ENCODE measurements around the gene CELA2B. TPM values are rescaled to one million over a fixed set of nuclear protein-coding genes. Genes with fewer than 3 reads are reported as not detected.
"Not testable (repeated sequence)": the region's sequence is repeated elsewhere in the genome, so short reads cannot be mapped to it uniquely, and the experiment has no call there.

CELA2B gene
- total and polyA plus RNA-seq, 9 donors = 0.33 to 0.46 (median 0.36) TPM; not detected in 6

DNA sequence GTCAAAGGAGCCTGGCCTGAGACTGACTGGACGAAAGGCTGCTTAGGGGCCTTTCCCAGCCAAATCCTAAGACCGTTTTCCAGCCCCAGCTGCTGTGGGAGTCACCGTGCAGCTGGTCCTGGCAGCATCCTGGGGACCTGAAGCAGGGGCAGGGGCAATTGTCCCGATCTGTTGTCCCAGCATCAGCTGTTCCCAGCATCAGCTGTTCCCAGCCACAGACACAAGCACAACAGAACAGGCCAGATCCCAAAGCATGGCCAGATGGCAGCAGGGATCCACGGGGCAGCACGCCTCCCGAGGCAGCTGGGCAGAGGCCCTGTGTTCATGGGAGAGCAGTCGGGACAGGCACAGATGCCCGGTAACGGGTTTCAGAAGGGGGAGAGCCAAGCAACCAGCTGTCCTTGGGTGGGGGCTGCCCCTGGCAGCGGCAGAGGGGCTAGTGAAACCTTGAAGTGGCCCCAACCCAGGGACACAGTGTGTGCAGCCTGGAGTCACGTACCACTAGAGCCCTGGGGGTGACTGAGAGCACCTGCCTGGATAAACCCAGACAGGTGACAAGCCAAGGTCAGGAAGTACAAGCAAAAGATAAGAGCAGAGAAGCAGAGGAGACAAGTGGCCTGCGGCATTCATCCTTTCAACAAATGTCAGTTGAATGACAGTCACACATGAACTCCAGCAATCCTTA is 13.3 kb downstream of the CELA2B start:
- TF ChIP-seq EP300 (IDR thresholded peaks at IDR 0.05) = no peak
- TF ChIP-seq POLR2A (IDR thresholded peaks at IDR 0.05) = no peak
- TF ChIP-seq, protein P1, sequence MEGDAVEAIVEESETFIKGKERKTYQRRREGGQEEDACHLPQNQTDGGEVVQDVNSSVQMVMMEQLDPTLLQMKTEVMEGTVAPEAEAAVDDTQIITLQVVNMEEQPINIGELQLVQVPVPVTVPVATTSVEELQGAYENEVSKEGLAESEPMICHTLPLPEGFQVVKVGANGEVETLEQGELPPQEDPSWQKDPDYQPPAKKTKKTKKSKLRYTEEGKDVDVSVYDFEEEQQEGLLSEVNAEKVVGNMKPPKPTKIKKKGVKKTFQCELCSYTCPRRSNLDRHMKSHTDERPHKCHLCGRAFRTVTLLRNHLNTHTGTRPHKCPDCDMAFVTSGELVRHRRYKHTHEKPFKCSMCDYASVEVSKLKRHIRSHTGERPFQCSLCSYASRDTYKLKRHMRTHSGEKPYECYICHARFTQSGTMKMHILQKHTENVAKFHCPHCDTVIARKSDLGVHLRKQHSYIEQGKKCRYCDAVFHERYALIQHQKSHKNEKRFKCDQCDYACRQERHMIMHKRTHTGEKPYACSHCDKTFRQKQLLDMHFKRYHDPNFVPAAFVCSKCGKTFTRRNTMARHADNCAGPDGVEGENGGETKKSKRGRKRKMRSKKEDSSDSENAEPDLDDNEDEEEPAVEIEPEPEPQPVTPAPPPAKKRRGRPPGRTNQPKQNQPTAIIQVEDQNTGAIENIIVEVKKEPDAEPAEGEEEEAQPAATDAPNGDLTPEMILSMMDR (IDR thresholded peaks at IDR 0.05) = no peak
- no peak for DNase-seq
- Histone ChIP-seq H3K4me1 (ENCODE audit: insufficient read depth) (no peaks in the 10 kb centered on the region), H3K4me3 (no peak overlapping the region), H3K27me3 (no peaks in the 10 kb centered on the region), H3K9me3 (no peaks in the 10 kb centered on the region), H3K27ac (no peak overlapping the region), H3K36me3 (peaks cover 2% of the 10 kb centered on the region)
- intact Hi-C loops (cut with DNase I) = no loop called here
- WGBS, 3 donors = 74 to 90% (median 80%) methylated on average over 11 to 13 of the region's 13 CpGs

DNA sequence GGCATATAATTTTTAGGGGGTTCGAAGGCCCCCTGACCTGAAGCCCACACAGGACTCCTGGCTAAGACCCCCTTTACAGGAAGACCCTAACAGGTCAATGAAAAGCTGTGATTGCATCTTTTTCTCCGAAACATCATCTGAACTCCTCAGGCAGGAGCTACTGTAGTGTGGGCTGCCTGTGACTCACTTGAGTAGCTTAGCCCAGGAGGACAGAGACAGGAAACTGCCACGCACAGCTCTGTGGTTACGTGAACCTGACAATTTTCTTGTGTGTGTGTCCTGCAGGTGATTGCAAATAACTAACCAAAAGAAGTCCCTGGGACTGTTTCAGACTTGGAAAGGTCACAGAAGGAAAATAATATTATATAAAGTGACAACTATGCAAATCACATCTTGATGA is 15.1 kb downstream of the CELA2B start:
- H3K36me3 ChIP-seq; H3K27ac ChIP-seq; H3K4me3 ChIP-seq; H3K27me3 ChIP-seq; H3K9me3 ChIP-seq; H3K4me1 ChIP-seq (ENCODE audit: insufficient read depth); DNase-seq; intact Hi-C loops (cut with DNase I): not testable (repeated sequence)
- WGBS, 3 donors = 88 to 95% (median 93%) methylated on average over 4 of the region's 4 CpGs

DNA sequence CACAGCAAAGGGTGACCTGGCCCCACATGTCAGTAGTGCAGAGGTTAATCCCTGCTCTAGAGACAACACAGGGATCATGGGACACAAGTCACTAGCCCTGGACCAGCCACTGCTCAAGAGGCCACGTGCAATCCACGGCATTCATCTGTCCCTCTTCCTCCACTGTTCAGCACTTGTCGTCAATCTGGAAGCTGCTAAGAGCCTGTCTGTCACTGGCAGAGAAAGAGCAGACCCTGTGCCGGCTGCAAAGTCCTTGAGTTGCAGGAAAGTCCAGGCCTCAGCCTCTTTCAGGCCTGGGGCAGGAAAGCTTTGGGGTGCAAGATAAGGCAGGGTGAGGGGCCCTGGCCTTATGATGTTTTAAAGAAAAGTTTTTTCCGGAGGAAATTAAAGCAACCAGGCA is 16.7 kb downstream of the CELA2B start:
- TF ChIP-seq POLR2A (IDR thresholded peaks at IDR 0.05) (no peak), EP300 (IDR thresholded peaks at IDR 0.05) (no peak)
- TF ChIP-seq, protein P1 (IDR thresholded peaks at IDR 0.05) = no peak
- no peaks in the 10 kb centered on the region for H3K4me1 ChIP-seq (ENCODE audit: insufficient read depth)
- peaks cover 2% of the 10 kb centered on the region for H3K36me3 ChIP-seq
- H3K4me3 ChIP-seq = no peak overlapping the region
- WGBS, 3 donors = 64 to 69% (median 65%) methylated on average over 5 of the region's 5 CpGs
- no peak overlapping the region for H3K27ac ChIP-seq
- no peaks in the 10 kb centered on the region for H3K9me3 ChIP-seq
- no peaks in the 10 kb centered on the region for H3K27me3 ChIP-seq
- intact Hi-C loops (cut with DNase I) = no loop called here
- no peak for DNase-seq

DNA sequence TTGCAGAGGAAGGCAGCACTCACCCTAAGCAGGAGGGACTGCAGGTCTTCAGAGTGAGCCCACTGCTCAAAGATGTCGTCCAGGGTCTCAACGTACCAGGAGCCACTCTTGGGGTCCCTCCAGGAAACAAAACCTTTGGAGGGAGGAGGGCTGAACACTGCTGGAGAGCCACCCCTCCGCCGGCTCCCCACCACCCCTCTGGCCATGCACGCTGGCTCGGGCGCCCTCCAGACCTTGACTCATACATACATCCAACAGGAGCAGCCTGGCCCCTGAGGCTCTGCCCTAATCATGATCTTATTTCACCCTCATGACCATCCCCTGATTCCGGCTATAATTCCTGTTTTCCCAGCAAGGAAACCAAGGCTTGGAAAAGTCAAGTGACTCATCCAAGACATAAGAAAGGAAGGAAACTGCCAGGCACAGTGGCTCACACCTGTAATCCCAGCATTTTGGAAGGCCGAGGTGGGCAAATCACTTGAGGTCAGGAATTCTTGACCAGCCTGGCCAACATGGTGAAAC is 18.0 kb downstream of the CELA2B start:
- no peak for DNase-seq
- Histone ChIP-seq H3K9me3 (no peaks in the 10 kb centered on the region), H3K4me1 (ENCODE audit: insufficient read depth) (no peaks in the 10 kb centered on the region), H3K36me3 (peaks cover 2% of the 10 kb centered on the region), H3K4me3 (no peak overlapping the region), H3K27me3 (no peaks in the 10 kb centered on the region), H3K27ac (no peak overlapping the region)
- intact Hi-C loops (cut with DNase I) = no loop called here
- TF ChIP-seq, protein P1 (IDR thresholded peaks at IDR 0.05) = no peak
- TF ChIP-seq POLR2A (IDR thresholded peaks at IDR 0.05) (no peak), EP300 (IDR thresholded peaks at IDR 0.05) (no peak)
- WGBS, 3 donors = 88 to 95% (median 94%) methylated on average over 9 of the region's 9 CpGs
